GM21423 (cell line): ENCODE measurements around the gene MSH5.

Source experiments
- ATAC-seq: cut with Tn5 transposase; IDR thresholded peaks from one replicate; pipeline ENCODE4 v1.9.1; 2021; ENCODE audit warnings: mild to moderate bottlenecking, moderate library complexity; ENCODE audit not compliant: unreplicated experiment

MSH5 gene

DNA sequence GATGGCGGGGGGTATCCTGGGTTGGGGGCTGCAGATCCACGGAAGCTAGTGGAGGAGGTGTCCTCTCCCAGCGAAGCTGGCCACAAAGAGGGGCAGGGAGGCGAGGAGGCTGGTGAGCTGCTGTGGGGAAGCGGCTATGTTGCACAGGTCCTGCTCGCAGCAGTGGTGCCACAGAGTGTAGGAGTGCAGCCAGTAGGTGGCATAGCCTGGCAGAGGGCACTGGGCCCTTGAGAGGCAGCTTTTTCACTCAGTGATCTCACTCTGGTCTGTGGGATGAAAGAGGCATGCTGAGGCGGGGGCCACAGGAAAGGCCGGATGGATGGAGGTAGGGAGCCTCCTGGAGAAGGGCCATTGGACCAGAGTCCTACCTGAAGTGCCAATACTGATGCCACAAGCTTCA, 27.5 kb upstream of the MSH5 start:
- no peak for ATAC-seq

DNA sequence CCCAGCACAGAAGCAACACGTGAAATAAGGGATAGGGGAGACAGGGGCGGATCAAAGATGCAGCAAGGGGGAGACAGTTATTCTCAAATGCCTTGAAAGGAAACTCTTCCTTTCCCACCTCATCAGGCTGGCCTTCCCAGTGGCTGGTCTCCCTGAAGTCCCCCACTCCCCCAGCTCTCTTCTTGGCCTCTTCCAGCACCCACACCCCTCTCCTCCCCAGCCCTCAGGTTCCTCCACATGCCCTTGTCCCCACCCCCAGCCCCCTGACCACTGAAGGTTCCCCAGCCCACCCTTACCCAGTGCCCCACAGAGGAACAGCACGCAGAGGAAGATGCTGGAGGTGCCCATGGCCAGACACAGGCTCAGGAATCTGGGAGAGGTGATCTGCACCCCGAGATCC, 26.3 kb upstream of the MSH5 start:
- no peak for ATAC-seq

DNA sequence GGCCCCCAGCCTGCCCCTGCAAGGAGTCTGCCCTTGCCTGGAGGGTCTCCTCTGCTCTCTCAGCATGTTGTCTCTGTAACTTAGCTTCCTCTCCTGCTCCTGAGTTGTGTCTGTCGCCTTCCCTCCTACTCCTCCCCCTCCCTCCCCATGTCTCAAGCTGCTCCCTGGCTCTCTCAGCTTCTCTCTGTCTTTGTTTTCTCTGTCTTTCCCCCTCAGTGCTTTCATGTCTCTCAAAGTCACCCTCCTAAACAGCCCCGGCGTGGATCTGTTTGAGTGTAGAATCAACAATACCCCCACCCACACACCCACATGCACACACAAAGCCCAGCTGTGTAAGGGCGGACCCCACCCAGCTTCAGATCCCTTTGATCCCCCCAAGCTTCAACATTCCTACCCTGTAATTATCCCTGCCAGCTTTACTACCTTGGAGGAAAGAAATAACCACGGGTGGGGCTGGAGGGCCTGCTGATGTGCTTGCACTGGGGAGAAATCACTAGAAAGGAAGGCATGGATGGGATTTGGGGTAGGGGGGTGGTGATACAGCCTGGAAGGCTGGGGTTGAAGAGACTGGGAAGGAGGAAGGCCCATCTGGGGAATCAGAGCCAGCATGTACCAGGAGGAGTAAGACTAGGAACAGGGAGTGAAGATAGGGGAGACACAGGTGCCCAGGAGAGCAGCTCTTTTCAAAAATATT, 25.7 kb upstream of the MSH5 start:
- ATAC-seq: no peak

DNA sequence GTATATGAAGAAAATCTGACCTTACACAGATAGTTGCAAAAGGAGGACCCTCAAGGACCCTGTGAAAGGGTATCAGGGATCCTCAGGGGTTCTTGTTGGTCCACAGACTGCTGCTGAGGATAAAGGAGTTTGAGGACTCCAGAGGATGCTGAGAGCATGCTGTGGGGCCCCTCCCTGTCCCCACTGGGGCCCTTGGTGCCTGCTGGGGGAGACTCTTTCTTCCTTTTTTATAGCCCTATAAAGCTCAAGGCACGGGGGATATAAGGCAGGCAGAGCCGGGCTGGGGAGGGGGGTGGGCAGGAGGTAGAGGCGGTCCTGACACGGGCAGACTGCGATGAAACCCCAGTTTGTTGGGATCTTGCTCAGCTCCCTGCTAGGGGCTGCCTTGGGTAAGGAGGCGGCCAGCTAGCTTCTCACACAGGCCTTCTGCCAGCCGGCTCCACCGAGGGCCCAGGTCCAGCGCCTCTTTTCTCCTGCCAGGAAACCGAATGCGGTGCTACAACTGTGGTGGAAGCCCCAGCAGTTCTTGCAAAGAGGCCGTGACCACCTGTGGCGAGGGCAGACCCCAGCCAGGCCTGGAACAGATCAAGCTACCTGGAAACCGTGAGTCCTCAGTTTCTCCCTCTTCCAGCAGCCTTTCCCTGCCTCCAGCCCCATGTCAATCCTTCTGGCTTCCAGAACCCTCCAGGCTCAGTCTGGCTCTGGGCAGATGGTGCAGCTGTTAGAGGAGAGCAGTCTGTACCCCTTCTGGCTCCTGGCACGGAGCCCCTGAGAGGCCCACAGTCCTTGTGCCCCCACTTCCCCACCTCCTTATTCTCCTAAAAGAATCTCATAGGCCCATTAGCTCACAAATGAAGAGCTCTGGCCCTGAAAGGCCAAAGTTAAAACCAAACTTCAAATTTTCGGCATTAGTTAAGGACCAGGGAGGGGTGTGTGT, 24.5 kb upstream of the MSH5 start, which contains the start of gene LY6G6D:
Gene LY6G6D (plus strand): TSS at position 327 of the 937 bp plus-strand sequence. CDS start 8 bp downstream, at position 335.
- ATAC-seq: no peak

DNA sequence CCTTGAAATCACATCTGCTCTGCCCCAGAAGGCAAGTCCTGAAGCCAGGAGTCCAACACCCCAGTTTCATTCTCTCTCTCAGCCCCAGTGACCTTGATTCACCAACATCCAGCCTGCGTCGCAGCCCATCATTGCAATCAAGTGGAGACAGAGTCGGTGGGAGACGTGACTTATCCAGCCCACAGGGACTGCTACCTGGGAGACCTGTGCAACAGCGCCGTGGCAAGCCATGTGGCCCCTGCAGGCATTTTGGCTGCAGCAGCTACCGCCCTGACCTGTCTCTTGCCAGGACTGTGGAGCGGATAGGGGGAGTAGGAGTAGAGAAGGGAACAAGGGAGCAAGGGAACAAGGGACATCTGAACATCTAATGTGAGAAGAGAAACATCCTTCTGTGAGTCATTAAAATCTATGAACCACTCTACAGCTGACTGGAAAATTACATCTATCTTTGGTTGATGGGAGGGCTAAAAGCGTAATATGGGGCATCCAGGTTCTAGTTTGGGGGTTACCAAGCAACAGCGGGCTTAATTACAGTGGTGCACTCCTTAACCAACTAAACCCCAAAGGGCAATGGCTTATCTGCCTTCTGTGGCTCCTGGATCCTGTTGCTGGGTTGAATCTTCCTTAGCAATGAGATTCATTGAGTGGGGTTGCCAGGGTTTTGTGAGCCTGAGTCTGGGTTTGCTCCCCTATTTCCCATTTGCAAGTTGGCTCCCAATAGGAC, 22.1 kb upstream of the MSH5 start:
- ATAC-seq: no peak

DNA sequence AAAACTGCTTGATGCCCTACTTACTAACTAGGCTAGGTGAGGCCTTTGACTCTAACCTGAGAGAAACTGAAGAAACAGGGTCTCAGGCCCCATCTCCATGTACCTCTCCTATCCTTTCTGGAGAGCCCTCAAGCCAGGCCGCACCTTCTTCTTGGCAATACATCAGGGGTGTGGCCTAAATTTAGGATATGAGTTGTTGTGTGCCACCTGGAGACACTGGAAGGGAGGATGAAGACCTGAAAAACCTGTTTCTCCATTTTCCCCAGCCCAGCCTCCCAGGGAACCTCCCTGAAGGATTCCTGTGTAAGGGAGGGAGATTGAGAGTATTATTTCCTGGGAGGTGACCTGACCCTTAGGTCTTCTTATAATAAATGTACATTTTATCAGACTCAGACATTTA, 21.5 kb upstream of the MSH5 start:
- no peak for ATAC-seq

DNA sequence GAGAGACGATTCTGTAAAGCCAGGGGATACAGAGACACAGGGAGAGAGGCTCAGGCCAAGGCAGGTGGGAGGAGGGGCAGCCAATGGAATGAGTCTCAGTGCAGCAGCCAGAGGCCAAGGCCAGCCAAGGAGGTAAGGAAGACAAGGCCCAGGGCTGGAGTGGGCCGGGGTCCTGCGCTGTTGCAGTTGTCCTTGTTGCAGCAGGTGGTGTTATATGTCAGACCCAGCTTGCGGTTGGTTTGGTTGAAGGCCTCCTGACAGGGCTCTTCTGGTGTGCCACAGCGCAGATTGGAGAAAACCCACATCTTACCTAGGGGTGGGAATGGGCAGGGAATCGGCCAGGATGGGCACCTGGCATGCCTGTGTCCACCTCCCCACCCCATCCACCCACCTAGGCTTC, 20.8 kb upstream of the MSH5 start:
- no peak for ATAC-seq

DNA sequence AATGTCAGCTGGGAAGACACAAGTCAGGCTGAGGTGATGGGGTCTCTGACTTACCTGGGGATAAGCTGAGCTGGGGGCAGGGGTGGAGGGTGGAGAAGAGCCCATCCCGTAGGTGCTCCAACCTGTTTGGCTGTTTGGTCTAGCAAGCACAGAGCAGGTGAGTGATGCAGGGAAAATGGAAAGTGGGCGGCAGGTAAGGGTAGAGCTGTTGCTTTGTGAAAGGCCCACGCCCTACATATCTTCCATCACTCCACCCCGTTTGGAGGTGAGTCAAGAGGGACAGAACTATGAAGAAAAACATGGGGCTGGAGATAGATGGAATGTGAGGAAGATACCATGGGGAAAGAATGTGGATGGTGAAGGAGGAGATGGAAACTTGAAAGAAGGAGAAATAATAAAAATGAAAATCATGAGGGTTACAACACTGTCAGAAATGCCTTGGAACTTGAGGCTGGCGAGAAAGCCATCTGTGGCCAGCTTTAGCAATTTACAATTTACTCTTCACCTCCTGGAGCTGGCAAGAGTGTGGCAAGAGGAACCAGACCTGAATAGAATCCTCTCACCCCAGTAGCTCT, 19.5 kb upstream of the MSH5 start:
- no peak for ATAC-seq

DNA sequence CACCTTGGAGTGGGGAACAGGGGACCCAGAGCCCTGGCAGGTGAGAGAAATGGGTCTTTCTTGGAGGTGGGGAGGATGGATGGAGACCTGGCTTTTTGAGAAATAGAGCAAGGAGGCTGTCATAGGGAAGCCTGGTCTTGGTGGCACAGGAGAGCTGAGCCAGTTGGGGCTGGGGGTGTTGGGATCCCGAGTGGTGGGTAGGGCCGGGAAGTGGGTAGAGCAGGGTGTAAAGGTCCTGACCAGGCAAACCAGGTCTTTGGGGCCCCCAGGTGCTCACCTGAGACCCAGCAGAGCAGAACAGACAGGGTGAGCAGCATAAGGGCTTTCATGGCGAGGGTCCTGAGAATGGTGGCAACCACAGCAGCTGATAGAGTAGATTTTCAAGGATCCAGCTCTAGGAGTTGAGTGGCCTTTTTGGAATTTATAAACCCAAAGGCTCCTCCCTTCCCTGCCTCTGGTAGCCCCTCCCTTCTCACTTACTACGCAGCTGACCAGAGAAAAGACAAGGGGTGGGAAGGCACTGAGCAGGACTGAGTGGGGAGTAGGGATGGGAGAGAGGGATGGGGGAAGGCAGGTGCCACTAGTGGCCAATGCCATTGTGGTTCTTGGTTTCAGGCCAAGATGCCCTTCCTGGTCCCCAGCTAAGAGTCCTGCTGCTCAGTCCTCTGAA, 18.3 kb upstream of the MSH5 start, which contains the start of gene LY6G6C:
Gene LY6G6C (minus strand): TSS at position 396 of the 670 bp plus-strand sequence. CDS start 67 bp downstream, at position 329.
- no peak for ATAC-seq

DNA sequence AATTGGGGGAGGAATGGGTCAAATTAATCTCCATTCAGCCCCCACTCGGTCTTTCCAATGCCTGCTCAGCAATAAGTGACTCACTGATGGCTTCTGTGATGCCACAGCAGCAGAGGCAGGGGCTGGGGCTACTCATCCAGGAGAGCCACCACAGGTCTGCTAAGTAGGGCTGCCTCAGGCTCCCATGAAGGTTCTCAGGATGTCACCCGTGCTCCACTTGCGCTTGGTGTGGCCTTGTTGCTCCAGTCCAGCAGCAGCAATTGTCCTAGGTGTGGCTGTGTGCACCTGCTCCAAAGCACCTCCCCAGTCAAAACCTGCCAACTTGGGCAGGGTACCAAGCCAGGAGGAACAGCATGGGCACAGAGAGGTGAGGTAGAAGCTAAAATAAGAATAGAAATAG, 17.6 kb upstream of the MSH5 start:
- ATAC-seq: no peak

DNA sequence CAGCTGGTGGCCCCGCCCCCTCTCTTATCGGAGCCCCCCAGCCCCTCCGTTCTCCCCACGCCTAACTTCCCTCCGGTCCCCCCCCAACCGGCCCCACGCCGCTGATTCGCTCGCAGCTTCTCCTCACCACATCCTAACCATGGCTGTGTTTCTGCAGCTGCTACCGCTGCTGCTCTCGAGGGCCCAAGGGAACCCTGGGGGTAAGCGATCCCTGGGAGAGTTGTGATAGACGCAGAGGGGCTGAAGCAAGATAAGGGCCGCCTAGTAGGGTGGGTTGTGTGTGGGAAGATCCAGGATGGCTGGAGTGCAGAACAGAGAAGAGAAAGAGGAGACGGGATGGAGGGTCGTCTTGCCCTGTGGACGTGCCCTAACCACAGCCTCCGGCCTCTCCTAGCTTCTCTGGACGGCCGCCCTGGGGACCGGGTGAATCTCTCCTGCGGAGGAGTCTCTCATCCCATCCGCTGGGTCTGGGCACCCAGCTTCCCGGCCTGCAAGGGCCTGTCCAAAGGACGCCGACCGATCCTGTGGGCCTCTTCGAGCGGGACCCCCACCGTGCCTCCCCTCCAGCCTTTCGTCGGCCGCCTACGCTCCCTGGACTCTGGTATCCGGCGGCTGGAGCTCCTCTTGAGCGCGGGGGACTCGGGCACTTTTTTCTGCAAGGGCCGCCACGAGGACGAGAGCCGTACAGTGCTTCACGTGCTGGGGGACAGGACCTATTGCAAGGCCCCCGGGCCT, 16.4 kb upstream of the MSH5 start, which contains the start of gene MPIG6B:
Gene MPIG6B (plus strand): TSS at position 129 of the 735 bp plus-strand sequence. CDS start 11 bp downstream, at position 140.
- ATAC-seq: no peak

DNA sequence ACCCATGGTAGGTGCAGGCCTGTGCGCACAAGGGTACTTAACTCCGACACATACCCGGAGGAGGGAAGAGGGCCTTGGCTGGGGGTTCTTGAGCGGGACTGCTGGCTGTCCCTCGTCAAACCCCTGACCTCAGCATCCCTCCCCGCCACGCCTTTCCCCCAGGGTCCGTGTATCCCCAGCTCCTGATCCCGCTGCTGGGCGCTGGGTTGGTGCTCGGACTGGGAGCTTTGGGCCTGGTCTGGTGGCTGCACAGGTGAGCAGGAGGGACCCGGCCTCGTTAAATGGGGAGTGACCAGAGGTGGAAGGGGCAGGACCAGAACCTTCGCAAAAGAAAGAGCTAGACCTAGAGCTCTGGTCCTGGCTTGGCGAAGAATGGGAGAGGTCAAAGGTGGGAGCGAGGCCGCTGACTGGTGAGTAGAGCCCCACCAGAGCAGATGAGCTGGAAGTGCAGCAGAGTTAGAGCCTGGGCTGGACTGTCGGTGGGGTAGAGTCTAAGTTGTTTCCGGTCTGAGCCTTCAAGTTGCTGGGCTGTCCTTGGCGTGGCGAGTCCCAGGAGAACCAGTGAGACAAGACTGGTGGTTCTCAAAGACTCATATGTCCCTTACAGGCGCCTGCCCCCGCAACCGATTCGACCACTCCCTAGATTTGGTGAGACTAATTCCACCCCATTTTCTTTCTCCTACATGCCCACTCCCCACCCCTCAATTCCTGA, 15.7 kb upstream of the MSH5 start:
- ATAC-seq: no peak

DNA sequence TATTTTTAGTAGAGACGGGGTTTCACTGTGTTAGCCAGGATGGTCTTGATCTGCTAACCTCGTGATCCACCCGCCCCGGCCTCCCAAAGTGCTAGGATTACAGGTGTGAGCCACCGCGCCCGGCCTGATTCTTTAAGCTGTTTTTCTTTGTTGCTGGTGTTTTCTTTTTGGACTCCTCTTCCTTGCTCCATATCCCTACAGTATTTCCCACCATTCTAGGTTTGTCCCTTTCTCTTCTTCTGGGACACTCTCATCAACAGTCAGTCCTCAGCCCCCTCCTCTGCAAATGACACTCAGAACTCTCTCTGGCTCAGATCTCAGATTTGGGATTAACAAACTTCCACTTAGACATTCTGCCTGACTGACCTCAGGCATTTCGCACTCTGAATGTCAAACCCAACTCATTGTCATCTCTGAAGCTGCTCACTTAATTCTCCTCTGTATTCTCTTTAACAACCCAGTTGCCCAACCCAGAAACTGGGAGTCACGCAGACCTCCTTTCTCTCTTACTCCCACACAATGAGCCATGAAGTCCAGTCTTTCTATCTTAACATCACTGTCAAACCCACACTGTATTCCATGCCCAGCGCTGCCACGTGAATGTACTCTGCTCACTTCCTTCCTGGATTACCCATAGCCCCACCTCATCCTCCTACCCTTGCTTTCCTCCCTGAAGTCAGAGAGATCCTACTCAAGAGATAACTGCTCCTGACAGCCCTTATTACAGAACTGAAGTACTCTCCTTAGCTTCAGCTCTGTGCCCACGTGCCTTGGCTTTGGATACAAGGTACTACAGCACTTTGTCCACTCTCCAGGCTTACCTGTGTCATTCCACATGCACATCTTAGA, 14.1 kb upstream of the MSH5 start:
- ATAC-seq: no peak

DNA sequence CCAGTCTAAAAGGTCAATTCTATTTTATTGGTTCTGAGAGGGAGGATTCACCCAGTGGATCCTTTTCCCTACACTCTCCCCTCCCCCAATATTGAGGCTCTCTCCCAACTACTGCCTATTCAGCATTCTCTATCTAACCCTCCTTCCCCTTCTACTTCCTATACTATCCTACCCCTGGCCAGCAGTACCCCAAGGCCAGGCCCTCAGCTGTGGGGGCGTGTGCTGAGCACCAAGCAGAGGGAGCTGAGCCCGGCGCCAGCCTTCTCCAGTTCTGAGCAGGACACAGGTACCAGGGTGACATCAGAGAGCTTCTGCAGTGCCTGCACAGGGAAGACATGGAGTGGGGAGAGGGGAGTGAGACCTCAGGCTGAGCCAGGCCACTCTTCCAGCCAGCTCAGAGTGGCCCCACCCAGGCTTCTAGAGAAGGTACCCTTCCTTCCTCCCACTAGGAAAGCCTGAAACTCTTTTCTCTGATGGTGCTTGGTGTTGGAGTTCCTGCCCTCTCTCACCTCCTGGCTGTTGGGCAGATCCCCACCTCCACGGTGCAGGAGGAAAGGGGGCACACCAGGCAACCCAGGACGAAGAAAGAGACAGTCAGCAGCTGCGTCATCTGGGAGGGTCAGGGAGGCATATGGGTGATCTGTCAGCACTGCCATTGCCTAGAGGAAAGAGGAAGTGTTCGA, 12.6 kb upstream of the MSH5 start:
- peak; percentile 54 for ATAC-seq

DNA sequence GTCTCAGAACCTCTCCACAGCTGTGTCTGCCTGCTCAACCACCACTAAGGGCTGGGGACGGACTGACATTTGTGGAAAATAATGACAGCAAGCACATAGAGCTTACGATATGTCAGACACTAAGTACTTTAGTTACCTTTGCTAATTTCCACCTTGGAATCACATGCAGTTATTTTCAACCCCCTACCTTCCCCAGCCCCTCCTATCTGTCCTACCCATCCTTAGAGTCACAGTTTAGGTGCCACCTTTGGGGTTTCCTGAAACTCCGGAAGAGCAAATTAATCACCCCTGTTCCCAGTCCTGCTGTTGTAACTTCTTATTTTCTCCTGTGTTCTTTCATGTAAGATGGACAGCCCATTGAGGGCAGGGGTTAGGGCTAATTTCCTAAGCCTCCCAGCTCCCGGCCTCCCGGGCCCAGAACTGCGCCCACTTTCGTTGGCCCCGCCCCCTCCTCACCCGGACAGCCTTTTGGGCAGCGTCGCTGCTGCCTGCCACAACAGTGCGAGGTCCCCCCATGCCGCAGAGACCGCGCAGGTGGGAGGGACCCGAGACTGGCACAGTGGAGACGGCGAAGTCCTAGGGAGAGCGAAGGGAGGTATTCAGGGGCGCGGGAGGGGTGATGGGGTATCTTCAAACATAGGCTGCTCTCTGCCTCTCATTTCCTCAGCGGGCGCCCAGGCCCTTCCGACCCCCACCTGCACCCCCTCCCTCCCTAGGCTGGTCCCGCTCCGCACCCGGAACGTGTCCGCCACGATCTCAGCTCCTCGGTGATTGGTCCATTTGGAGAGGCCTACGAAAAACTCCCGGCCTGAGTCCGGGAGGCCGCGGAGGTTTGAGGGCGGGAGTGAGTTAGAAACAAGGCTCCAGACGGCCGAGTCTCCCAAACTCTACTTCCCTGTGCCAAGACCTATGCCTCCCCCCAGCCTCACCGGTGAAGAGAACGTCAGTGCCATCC, 11.8 kb upstream of the MSH5 start:
- ATAC-seq: no peak

DNA sequence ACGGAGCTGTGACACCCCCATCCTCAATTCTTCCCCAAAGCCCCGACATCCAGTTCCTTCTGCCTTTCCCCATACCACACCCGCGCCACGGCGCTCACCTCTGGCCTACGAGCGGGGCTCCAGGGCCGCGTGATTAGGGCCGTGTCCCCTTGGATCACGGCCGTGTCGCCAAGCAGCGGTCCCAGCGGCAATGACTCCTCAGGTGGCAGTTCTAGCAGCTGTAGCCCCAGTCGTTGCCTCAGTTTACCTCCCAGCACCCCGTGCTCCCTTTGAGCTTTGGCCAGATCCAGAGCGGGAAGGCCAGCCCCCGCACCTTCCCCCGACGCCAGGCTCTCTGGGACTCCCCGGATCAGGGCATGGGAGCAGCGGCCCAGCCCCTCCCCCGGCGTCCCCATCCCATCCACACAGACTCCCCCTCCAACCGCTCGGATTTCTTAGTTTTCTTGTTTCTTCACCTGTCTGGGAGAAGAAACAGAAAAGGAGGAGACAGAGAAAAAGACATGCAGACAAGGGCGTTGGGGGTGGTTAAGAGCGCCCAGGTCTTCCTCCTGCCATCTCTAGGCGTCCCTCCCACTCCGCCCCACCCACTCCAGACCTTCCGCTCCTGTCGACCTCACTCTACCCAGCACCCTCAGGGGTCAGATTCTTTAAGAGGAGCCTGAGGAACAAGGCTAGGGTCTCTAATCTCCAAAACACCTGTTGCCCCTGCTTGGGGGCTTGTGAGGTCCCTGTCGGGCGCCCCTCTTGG, 10.9 kb upstream of the MSH5 start, which contains the start of gene DDAH2:
Gene DDAH2 (minus strand): TSS at position 533 of the 748 bp plus-strand sequence. CDS start 138 bp downstream, at position 395.
- ATAC-seq: no peak
